ENCODE data around the gene PFKL. TPM values are rescaled to one million over a fixed set of nuclear protein-coding genes. Genes with fewer than 3 reads are reported as not detected.

Gene PFKL
- total and polyA plus RNA-seq, 2 of the 8 experiments (the other 6 are each of a cell fraction or from before 2014, with no cell fraction given) = 80.2 to 82.3 TPM

- no peak for DNase-seq (ENCODE audit: low read depth in 1 of 2, low spot score in 2 of 2)
- Histone ChIP-seq H3K23me2 (ENCODE audit: low read depth, low read length) (no peaks in the 10 kb centered on the region; the same call in 1 of the 2 replicates), H3K9ac (replicated peaks in 1 of 4; ENCODE audit: extremely low read depth in 1 of 4, low read depth in 3 of 4, low read length in 3 of 4) (no peak overlapping the region), H2BK120ac (replicated peaks; ENCODE audit: low read depth, low read length) (no peak overlapping the region), H3K4me3 (ENCODE audit: extremely low read depth in 1 of 4, insufficient read depth in 2 of 4, low read depth in 3 of 4, low read length in 4 of 4) (no peak overlapping the region), H3K79me1 (ENCODE audit: low read depth, low read length) (no peaks in the 10 kb centered on the region), H2AFZ (ENCODE audit: low read length) (no peak overlapping the region), H2AK5ac (ENCODE audit: low read depth, low read length) (no peak overlapping the region), H3K4ac (replicated peaks; ENCODE audit: insufficient read length, low read depth, low read length) (no peak overlapping the region), H3K9me3 (ENCODE audit: insufficient read depth in 2 of 2, low read depth in 1 of 2, low read length in 1 of 2) (no peaks in the 10 kb centered on the region), H3K27ac (ENCODE audit: low read depth, low read length) (no peak overlapping the region), H3K23ac (ENCODE audit: insufficient read length) (no peak overlapping the region), H3K4me1 (replicated peaks in 1 of 4; ENCODE audit: control insufficient read depth in 3 of 4, insufficient read depth in 4 of 4, low read length in 3 of 4) (peaks cover 0 to 20% (median 11%) of the 10 kb centered on the region in 4 experiments; a peak in 5 of 7 replicates), H2BK5ac (ENCODE audit: low read depth, low read length) (no peak overlapping the region), H3K18ac (ENCODE audit: extremely low read depth, low read length) (no peak overlapping the region), H3K36me3 (ENCODE audit: control insufficient read depth in 2 of 4, insufficient read depth in 4 of 4, low read length in 3 of 4) (no peaks in the 10 kb centered on the region), H3K27me3 (replicated peaks in 1 of 4; ENCODE audit: control insufficient read depth in 3 of 4, extremely low read depth in 1 of 4, insufficient read depth in 3 of 4, low read length in 3 of 4) (peaks cover 0 to 28% (median 17%) of the 10 kb centered on the region in 4 experiments; a peak in 5 of 7 replicates), H4K20me1 (replicated peaks in 1 of 2; ENCODE audit: control insufficient read depth in 1 of 2, insufficient read depth in 2 of 2, low read length in 2 of 2) (no peaks in the 10 kb centered on the region), H3K79me2 (ENCODE audit: control insufficient read depth in 1 of 2, insufficient read depth in 2 of 2, low read length in 2 of 2) (no peaks in the 10 kb centered on the region), H2BK20ac (ENCODE audit: low read length) (no peak overlapping the region), H3K56ac (replicated peaks; ENCODE audit: insufficient read length, low read depth, low read length) (no peak overlapping the region), H3K14ac (ENCODE audit: insufficient read length) (no peak overlapping the region), H4K5ac (ENCODE audit: insufficient read length, low read depth, low read length) (no peak overlapping the region), H4K91ac (replicated peaks; ENCODE audit: insufficient read length, low read length) (no peak overlapping the region), H3K4me2 (ENCODE audit: insufficient read depth in 1 of 2, low read depth in 2 of 2, low read length in 2 of 2) (no peak overlapping the region), H2BK15ac (ENCODE audit: low read length) (no peak overlapping the region), H2BK12ac (ENCODE audit: low read depth, low read length) (no peak overlapping the region), H4K8ac (ENCODE audit: extremely low read depth, insufficient read depth, low read length) (no peak overlapping the region)
- ChIA-PET CTCF (ENCODE audit: partially characterized antibody) (interaction anchor here (1.5 to 5.3 kb wide), 3 partner anchors 8 to 43 kb away, joined by 3 to 53 read pairs (median 11); no protein-coding TSS in a partner anchor), POLR2A (ENCODE audit: partially characterized antibody) (no interaction called here)
- WGBS, 2 experiments (ENCODE audit: extremely low coverage in 1 of 2, insufficient coverage in 1 of 2, insufficient read length in 1 of 2, insufficient replicate concordance in 2 of 2, low coverage in 1 of 2, low lambda C conversion rate in 2 of 2, missing lambda C conversion rate in 1 of 2) = 76% methylated on average over 17 of the region's 23 CpGs; no CpG with 5 or more reads in 1 of the 2 experiments
- no peak for FAIRE-seq
- no peak for TF ChIP-seq RBBP5 (IDR thresholded peaks at IDR 0.05; ENCODE audit: borderline replicate concordance, low read depth, low read length)
- no peak for TF ChIP-seq TAF7 (optimal IDR thresholded peaks at IDR 0.05; ENCODE audit: borderline replicate concordance, low read depth, low read length)
- no peak for TF ChIP-seq CBX8 (IDR thresholded peaks at IDR 0.05; ENCODE audit: borderline replicate concordance, low read depth, low read length)
- TF ChIP-seq BCL11A (IDR thresholded peaks at IDR 0.05; ENCODE audit: low read depth in 2 of 2, low read length in 2 of 2) = no peak
- TF ChIP-seq E2F6 (IDR thresholded peaks at IDR 0.05) = no peak
- TF ChIP-seq TBP (IDR thresholded peaks at IDR 0.05; ENCODE audit: low read depth, low read length) = no peak
- no peak for TF ChIP-seq EZH2 (IDR thresholded peaks at IDR 0.05; ENCODE audit: low read depth, low read length, severe bottlenecking)
- no peak for TF ChIP-seq CBX5 (IDR thresholded peaks at IDR 0.05; ENCODE audit: low read depth, low read length)
- TF ChIP-seq USF2 (IDR thresholded peaks at IDR 0.05; ENCODE audit: low read length) = no peak
- TF ChIP-seq SP1 (IDR thresholded peaks at IDR 0.05; ENCODE audit: low read depth, low read length) = no peak
These were observed 11.4 kb upstream of the PFKL start for GRCh38 chr21:44288251-44289110.

All from H1 (cell line).